Measurements from ENCODE around the gene C14orf93. TPM values are rescaled to one million over a fixed set of nuclear protein-coding genes. Genes with fewer than 3 reads are reported as not detected.

Gene C14orf93
- total and polyA plus RNA-seq, 9 of the 15 experiments (the other 6 are each of a cell fraction or from before 2014, with no cell fraction given): 2.2 to 22.4 (median 16.1) TPM

DNA sequence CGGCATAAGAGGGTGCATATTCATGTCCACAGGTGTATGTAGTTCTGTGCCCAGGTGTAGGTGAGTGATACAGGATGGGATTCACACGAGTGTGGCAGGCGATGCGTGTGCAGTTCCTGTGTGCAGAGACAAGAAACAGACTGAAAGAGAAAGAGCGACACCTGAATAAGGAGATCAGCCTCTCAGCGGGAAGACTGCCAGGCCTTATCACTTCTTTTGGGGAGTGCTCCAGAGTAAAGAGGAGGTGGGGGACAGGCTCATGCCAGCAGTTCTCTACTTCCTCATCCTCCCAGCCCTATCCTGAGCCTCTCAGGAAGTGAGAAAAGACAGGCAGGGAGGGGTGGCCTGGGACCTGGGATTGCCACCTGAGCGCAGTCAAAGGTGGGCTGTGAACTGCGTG, 34.9 kb upstream of the C14orf93 start:
- in situ Hi-C loops (cut with MboI): no loop called here
- Histone ChIP-seq H3K9ac (ENCODE audit: insufficient read depth in 1 of 2, low read depth in 2 of 2, low read length in 2 of 2) (peak overlapping the region; percentile 12 to 28; a peak in 2 of 4 replicates), H3K36me3 (ENCODE audit: control insufficient read depth, insufficient read depth, low read length) (peaks cover 3% of the 10 kb centered on the region; the same call in 1 of the 3 replicates), H3K4me3 (no peak overlapping the region), H3K79me2 (ENCODE audit: control insufficient read depth, insufficient read depth, low read length) (no peaks in the 10 kb centered on the region), H3K9me1 (ENCODE audit: control insufficient read depth, insufficient read depth, low read length) (no peaks in the 10 kb centered on the region), H3K4me2 (ENCODE audit: insufficient read depth, low read length) (peak overlapping the region; percentile 46; the same call in 1 of the 2 replicates), H3K4me1 (replicated peaks in 1 of 2; ENCODE audit: control insufficient read depth in 2 of 2, insufficient read depth in 2 of 2, low read length in 2 of 2) (peaks cover 15 to 35% of the 10 kb centered on the region in 2 experiments), H2AFZ (ENCODE audit: low read depth, low read length) (peak overlapping the region; percentile 78), H4K20me1 (replicated peaks; ENCODE audit: control insufficient read depth, insufficient read depth, low read length) (no peaks in the 10 kb centered on the region), H3K27me3 (ENCODE audit: control insufficient read depth in 2 of 2, insufficient read depth in 2 of 2, low read length in 2 of 2) (no peaks in the 10 kb centered on the region), H3K27ac (ENCODE audit: extremely low read depth, low read depth, low read length) (no peak overlapping the region), H3K9me3 (replicated peaks; ENCODE audit: control insufficient read depth, insufficient read depth, low read depth, low read length) (no peaks in the 10 kb centered on the region)
- ATAC-seq: peak; percentile 63
- no TSS peak for BruUV-seq (replicated peaks)
- intact Hi-C loops (cut with micrococcal nuclease): no loop called here
- TF ChIP-seq ZNF263 (CRISPR knock-in tag; IDR thresholded peaks at IDR 0.05; ENCODE audit: borderline replicate concordance): peak; percentile 95
- 0 out of 4 replicates have a peak, but pooled peaks of 1 of the 2 experiments have one; percentile 18 for TF ChIP-seq NRF1 (conservative IDR thresholded peaks at IDR 0.05 in 1 of 2, IDR thresholded peaks at IDR 0.05 in 1 of 2)
- 0 out of 2 replicates have a peak, but pooled peaks have one; percentile 21 for TF ChIP-seq ZEB2 (IDR thresholded peaks at IDR 0.05)
- TF ChIP-seq ETV6 (IDR thresholded peaks at IDR 0.05; ENCODE audit: borderline replicate concordance in 1 of 2, low read depth in 2 of 2, low read length in 1 of 2): no peak
- no peak for TF ChIP-seq ETV6 (CRISPR knock-in tag; IDR thresholded peaks at IDR 0.05; ENCODE audit: borderline replicate concordance)
- TF ChIP-seq CTBP1 (IDR thresholded peaks at IDR 0.05; ENCODE audit: borderline replicate concordance): 0 out of 2 replicates have a peak, but pooled peaks have one; percentile 51
- TF ChIP-seq SPI1 (IDR thresholded peaks at IDR 0.05; ENCODE audit: borderline replicate concordance, low read depth, low read length): peak; percentile 21; the same call in 1 of the 2 replicates
- 0 out of 2 replicates have a peak, but pooled peaks have one; percentile 26 for TF ChIP-seq NFIC (IDR thresholded peaks at IDR 0.05)
- peak; percentile 23; the same call in 1 of the 2 replicates for TF ChIP-seq ATF7 (IDR thresholded peaks at IDR 0.05)
- no peak for TF ChIP-seq XRCC5 (IDR thresholded peaks at IDR 0.05; ENCODE audit: low read depth, low read length)
- peak; percentile 5 for TF ChIP-seq PRDM10 (IDR thresholded peaks at IDR 0.05; ENCODE audit: partially characterized antibody)
- ChIA-PET POLR2A (interaction anchor here (1.0 to 1.7 kb wide), 2 partner anchors 38 to 50 kb away, joined by 3 to 5 read pairs; no protein-coding TSS in a partner anchor), CTCF (ENCODE audit: low intra/inter-chr PET ratio) (no interaction called here)
- 32% methylated on average over 8 of the region's 8 CpGs for WGBS (ENCODE audit: insufficient coverage, low coverage, missing lambda C conversion rate)
- peak in 2 of 4 experiments; percentile 42 to 49 for DNase-seq (ENCODE audit: extremely low read depth in 1 of 4, low spot score in 3 of 4)
- peak; percentile 67 for FAIRE-seq
